Pulmonary artery endothelial cell (primary cell): Measurements from ENCODE around the gene REEP3. TPM values are rescaled to one million over a fixed set of nuclear protein-coding genes. Genes with fewer than 3 reads are reported as not detected.
A peak's percentile ranks its signal among the peaks of the same experiment; 100 is the strongest.
"Not testable (repeated sequence)": the region's sequence is repeated elsewhere in the genome, so short reads cannot be mapped to it uniquely, and the experiment has no call there.

ENCODE experiments used
- DNase-seq: peaks from one replicate; pipeline ENCODE4 v3.0.0-alpha.2; 2011; ENCODE audit warnings: low read depth, low spot score
- total RNA-seq: library from RNA; depleted of rRNA; stranded (reverse); fragments of >200 nt; gene quantifications from 2 replicates; pipeline ENCODE4 v1.2.3, GENCODE V29; 2014

REEP3 gene
- total RNA-seq, 1 donor from 2014 or later = 39.4 TPM

GRCh38 chr10:63661347-63661746 is 140.1 kb downstream of the REEP3 start:
- no peak for DNase-seq

GRCh38 chr10:63664341-63664885 is 143.2 kb downstream of the REEP3 start:
- DNase-seq = no peak

GRCh38 chr10:63665006-63665580 is 143.9 kb downstream of the REEP3 start:
- not testable (repeated sequence) for DNase-seq

GRCh38 chr10:63665670-63666134 is 144.5 kb downstream of the REEP3 start:
- no peak for DNase-seq

GRCh38 chr10:63666836-63667383 is 145.7 kb downstream of the REEP3 start:
- peak; percentile 86 for DNase-seq

GRCh38 chr10:63667596-63668480 is 146.6 kb downstream of the REEP3 start:
- DNase-seq = no peak

GRCh38 chr10:63670291-63670898 is 149.2 kb downstream of the REEP3 start:
- DNase-seq = peak; percentile 86

- peak; percentile 33 for DNase-seq
Observed at GRCh38 chr10:63671317-63671937, 150.2 kb downstream of the REEP3 start.

- no peak for DNase-seq
Observed at GRCh38 chr10:63672491-63672890, 151.3 kb downstream of the REEP3 start.

- DNase-seq = no peak
Observed at GRCh38 chr10:63673246-63673645, 152.0 kb downstream of the REEP3 start.

GRCh38 chr10:63673846-63674245 is 152.6 kb downstream of the REEP3 start:
- no peak for DNase-seq

Other genes with a start within 250 kb of the REEP3 start
- gene JMJD1C, start 55.4 kb upstream of the REEP3 start, total RNA-seq = 118 and 122 TPM in 2 replicates